IMR-90 (cell line): Measurements from ENCODE around the gene EPHB1.

Source experiments
- BHLHE40 ChIP-seq: fragments of 150-350 bp; IDR thresholded peaks from 2 replicates; pipeline ENCODE4 v1.6.1; 2016; ENCODE audit warnings: mild to moderate bottlenecking, low read depth, low read length
- CEBPB ChIP-seq: IDR thresholded peaks from 2 replicates; pipeline ENCODE4 v1.6.1; 2012; ENCODE audit warnings: low read depth, low read length, improper control_type of control experiment
- CTCF ChIP-seq: conservative IDR thresholded peaks from 2 replicates; pipeline ENCODE4 v1.5.1; 2012; ENCODE audit warnings: mild to moderate bottlenecking, low read depth, low read length, improper control_type of control experiment
- ELK1 ChIP-seq: fragments of 150-350 bp; IDR thresholded peaks from 2 replicates; pipeline ENCODE4 v1.6.1; 2016; ENCODE audit warnings: low read depth, mild to moderate bottlenecking, low read length, moderate library complexity, borderline replicate concordance
- MXI1 ChIP-seq: IDR thresholded peaks from 2 replicates; pipeline ENCODE4 v1.6.1; 2012; ENCODE audit warnings: low read depth, mild to moderate bottlenecking, low read length, moderate library complexity, borderline replicate concordance
- POLR2A ChIP-seq: IDR thresholded peaks from 2 replicates; pipeline ENCODE4 v1.6.1; 2012; ENCODE audit warnings: mild to moderate bottlenecking, low read depth, low read length
- RCOR1 ChIP-seq: IDR thresholded peaks from 2 replicates; pipeline ENCODE4 v1.6.1; 2012; ENCODE audit warnings: mild to moderate bottlenecking, low read length, improper control_type of control experiment; ENCODE audit not compliant: insufficient replicate concordance
- SMC3 ChIP-seq: fragments of 150-350 bp; IDR thresholded peaks from 2 replicates; pipeline ENCODE4 v1.6.1; 2016; ENCODE audit warnings: low read depth, mild to moderate bottlenecking, antibody characterized with exemption, low read length, moderate library complexity
- USF2 ChIP-seq: fragments of 150-350 bp; IDR thresholded peaks from 2 replicates; pipeline ENCODE4 v1.6.1; 2017; ENCODE audit warnings: mild to moderate bottlenecking, antibody characterized with exemption, low read length, low read depth

- TF ChIP-seq CTCF = no peak
- no peak for TF ChIP-seq ELK1
- no peak for TF ChIP-seq USF2
- no peak for TF ChIP-seq SMC3
- no peak for TF ChIP-seq RCOR1
- TF ChIP-seq POLR2A = no peak
- no peak for TF ChIP-seq MXI1
- TF ChIP-seq CEBPB = no peak
- no peak for TF ChIP-seq BHLHE40
Measured at GRCh38 chr3:135169651-135170050, 374.6 kb downstream of the EPHB1 start.
